ENCODE data around the gene CBLB. TPM values are rescaled to one million over a fixed set of nuclear protein-coding genes. Genes with fewer than 3 reads are reported as not detected.
A peak's percentile ranks its signal among the peaks of the same experiment; 100 is the strongest.

CBLB gene
- polyA plus RNA-seq, 1 experiment = 19.3 TPM

GRCh38 chr3:105813710-105814109, 55.1 kb downstream of the CBLB start:
- Histone ChIP-seq H3K27me3 (ENCODE audit: control insufficient read depth, insufficient read depth, low read length) (no peaks in the 10 kb centered on the region), H3K36me3 (ENCODE audit: control insufficient read depth, insufficient read depth, low read length) (no peaks in the 10 kb centered on the region), H3K4me3 (ENCODE audit: low read depth, low read length) (no peak overlapping the region)
- ChIA-PET POLR2A (no interaction called here), CTCF (no interaction called here)
- DNase-seq (ENCODE audit: low read depth) = no peak
- no peak for TF ChIP-seq CTCF (IDR thresholded peaks at IDR 0.05; ENCODE audit: insufficient read depth, low read depth, low read length)

- peak; percentile 53 for DNase-seq (ENCODE audit: low read depth)
- H3K27me3 ChIP-seq (ENCODE audit: control insufficient read depth, insufficient read depth, low read length) = no peaks in the 10 kb centered on the region
- TF ChIP-seq CTCF (IDR thresholded peaks at IDR 0.05; ENCODE audit: insufficient read depth, low read depth, low read length) = no peak
- ChIA-PET POLR2A (interaction anchor here (0.6 kb wide), 1 partner anchor 237 kb away, joined by 3 read pairs; no protein-coding TSS in a partner anchor), CTCF (interaction anchor here (0.6 kb wide), 2 partner anchors 180 to 438 kb away, joined by 3 to 4 read pairs; no protein-coding TSS in a partner anchor)
- H3K4me3 ChIP-seq (ENCODE audit: low read depth, low read length) = no peak overlapping the region
- no peaks in the 10 kb centered on the region for H3K36me3 ChIP-seq (ENCODE audit: control insufficient read depth, insufficient read depth, low read length)
These were observed 56.6 kb downstream of the CBLB start for GRCh38 chr3:105812194-105812586.

GRCh38 chr3:105811518-105812193, 57.2 kb downstream of the CBLB start:
- CTCF ChIA-PET = interaction anchor here (0.6 to 0.9 kb wide), 3 partner anchors 16 to 439 kb away, joined by 3 to 4 read pairs (median 3); no protein-coding TSS in a partner anchor
- no peak for DNase-seq (ENCODE audit: low read depth)
- POLR2A ChIA-PET = interaction anchor here (0.6 kb wide), 1 partner anchor 237 kb away, joined by 3 read pairs; no protein-coding TSS in a partner anchor
- Histone ChIP-seq H3K4me3 (ENCODE audit: low read depth, low read length) (no peak overlapping the region), H3K27me3 (ENCODE audit: control insufficient read depth, insufficient read depth, low read length) (no peaks in the 10 kb centered on the region), H3K36me3 (ENCODE audit: control insufficient read depth, insufficient read depth, low read length) (no peaks in the 10 kb centered on the region)
- no peak for TF ChIP-seq CTCF (IDR thresholded peaks at IDR 0.05; ENCODE audit: insufficient read depth, low read depth, low read length)

- Histone ChIP-seq H3K27me3 (ENCODE audit: control insufficient read depth, insufficient read depth, low read length) (no peaks in the 10 kb centered on the region), H3K36me3 (ENCODE audit: control insufficient read depth, insufficient read depth, low read length) (no peaks in the 10 kb centered on the region), H3K4me3 (ENCODE audit: low read depth, low read length) (no peak overlapping the region)
- no peak for TF ChIP-seq CTCF (IDR thresholded peaks at IDR 0.05; ENCODE audit: insufficient read depth, low read depth, low read length)
- DNase-seq (ENCODE audit: low read depth) = no peak
- ChIA-PET POLR2A (no interaction called here), CTCF (no interaction called here)
These were observed 59.5 kb downstream of the CBLB start for GRCh38 chr3:105809208-105809888.

GRCh38 chr3:105807701-105808100, 61.1 kb downstream of the CBLB start:
- Histone ChIP-seq H3K36me3 (ENCODE audit: control insufficient read depth, insufficient read depth, low read length) (no peaks in the 10 kb centered on the region), H3K4me3 (ENCODE audit: low read depth, low read length) (no peak overlapping the region), H3K27me3 (ENCODE audit: control insufficient read depth, insufficient read depth, low read length) (no peaks in the 10 kb centered on the region)
- ChIA-PET CTCF (no interaction called here), POLR2A (no interaction called here)
- no peak for DNase-seq (ENCODE audit: low read depth)
- TF ChIP-seq CTCF (IDR thresholded peaks at IDR 0.05; ENCODE audit: insufficient read depth, low read depth, low read length) = no peak
